Smooth muscle cell (in vitro differentiated cells): ENCODE measurements around the gene DPP4. TPM values are rescaled to one million over a fixed set of nuclear protein-coding genes. Genes with fewer than 3 reads are reported as not detected.

ENCODE experiments used
- DNase-seq: peaks from one replicate; lab custom pipeline; 2025; ENCODE audit not compliant: unreplicated experiment; lab: John Stamatoyannopoulos, UW
- H2AFZ ChIP-seq: fragments of 200-600 bp; sonication (generic); 2 replicates; pipeline ENCODE4 v1.6.0; 2016; ENCODE audit warnings: antibody characterized with exemption, low read depth, mild to moderate bottlenecking
- H3F3A ChIP-seq: fragments of 200-600 bp; sonication (generic); 2 replicates; pipeline ENCODE4 v1.6.0; 2017; ENCODE audit warnings: antibody characterized with exemption, low read depth
- H3K27ac ChIP-seq: fragments of 200-600 bp; sonication (generic); 2 replicates; pipeline ENCODE4 v1.5.1; 2016; ENCODE audit warnings: low read depth, mild to moderate bottlenecking
- H3K27me3 ChIP-seq: fragments of 200-600 bp; sonication (generic); 2 replicates; pipeline ENCODE4 v1.6.1; 2016; ENCODE audit warnings: low read depth, mild to moderate bottlenecking
- H3K36me3 ChIP-seq: fragments of 200-600 bp; sonication (generic); 2 replicates; pipeline ENCODE4 v1.5.1; 2016; ENCODE audit warnings: low read depth
- H3K4me1 ChIP-seq: fragments of 200-600 bp; sonication (generic); 2 replicates; pipeline ENCODE4 v1.5.1; 2016; ENCODE audit warnings: low read depth
- H3K4me2 ChIP-seq: fragments of 200-600 bp; sonication (generic); 2 replicates; pipeline ENCODE4 v1.6.0; 2016; ENCODE audit warnings: mild to moderate bottlenecking
- H3K4me3 ChIP-seq: fragments of 200-600 bp; sonication (generic); 2 replicates; pipeline ENCODE4 v1.5.1; 2016; ENCODE audit warnings: mild to moderate bottlenecking
- H3K79me2 ChIP-seq: fragments of 200-600 bp; sonication (generic); 2 replicates; pipeline ENCODE4 v1.6.0; 2016; ENCODE audit warnings: low read depth, mild to moderate bottlenecking
- H3K9ac ChIP-seq: fragments of 200-600 bp; sonication (generic); 2 replicates; pipeline ENCODE4 v1.6.0; 2016; ENCODE audit warnings: low read depth
- H3K9me3 ChIP-seq: fragments of 200-600 bp; sonication (generic); replicated peaks from 2 replicates; pipeline ENCODE4 v1.5.1; 2016; ENCODE audit warnings: low read depth
- H4K20me1 ChIP-seq: fragments of 200-600 bp; sonication (generic); 2 replicates; pipeline ENCODE4 v1.6.0; 2016; ENCODE audit warnings: low read depth
- CTCF ChIP-seq: fragments of 200-600 bp; sonication (generic); IDR thresholded peaks from 2 replicates; pipeline ENCODE4 v1.5.1; 2017; ENCODE audit warnings: borderline replicate concordance, mild to moderate bottlenecking, antibody characterized with exemption; ENCODE audit not compliant: insufficient read depth, poor library complexity, severe bottlenecking
- WGBS: methylation state at CpG from one replicate; pipeline ENCODE4 v1.1.7; 2016; ENCODE audit warnings: low lambda C conversion rate; 5-methylcytosine and 5-hydroxymethylcytosine counted together
- polyA plus RNA-seq: library from polyadenylated mRNA; unstranded; fragments of >200 nt; fragmentation: Nextera tagmentation; extraction: Ambion mirVana; gene quantifications from 2 replicates; pipeline ENCODE4 v1.2.1, GENCODE V29; 2016
- total RNA-seq: library from RNA; depleted of rRNA; stranded (reverse); fragments of >200 nt; gene quantifications from 2 replicates; pipeline ENCODE4 v1.2.3, GENCODE V29; 2014

Gene DPP4
- total and polyA plus RNA-seq, 2 experiments from 2014 or later, result 17.6 to 32.0 TPM

GRCh38 chr2:162025121-162025911 is 48.7 kb downstream of the DPP4 start:
- no peak for DNase-seq

GRCh38 chr2:162022290-162022945 is 51.6 kb downstream of the DPP4 start:
- Histone ChIP-seq H3F3A (peaks cover 9% of the 10 kb centered on the region), H3K27me3 (peaks cover 29% of the 10 kb centered on the region), H3K27ac (no peak overlapping the region), H3K4me3 (no peak overlapping the region), H2AFZ (no peak overlapping the region), H4K20me1 (no peaks in the 10 kb centered on the region), H3K36me3 (no peaks in the 10 kb centered on the region), H3K4me2 (no peak overlapping the region), H3K79me2 (no peaks in the 10 kb centered on the region), H3K9ac (no peak overlapping the region), H3K4me1 (no peaks in the 10 kb centered on the region), H3K9me3 (no peaks in the 10 kb centered on the region)
- 57% methylated on average over 3 of the region's 3 CpGs for WGBS
- no peak for DNase-seq
- no peak for TF ChIP-seq CTCF

More at GRCh38 chr2:162025121-162025911, 48.7 kb downstream of the DPP4 start:
- Histone ChIP-seq H3F3A (peaks cover 9% of the 10 kb centered on the region), H2AFZ (no peak overlapping the region), H3K4me1 (no peaks in the 10 kb centered on the region), H3K4me2 (peak overlapping the region; percentile 34), H3K9me3 (no peaks in the 10 kb centered on the region), H3K27ac (peak overlapping the region; percentile 8), H3K27me3 (peaks cover 35% of the 10 kb centered on the region), H3K79me2 (no peaks in the 10 kb centered on the region), H3K4me3 (no peak overlapping the region), H3K9ac (no peak overlapping the region), H3K36me3 (no peaks in the 10 kb centered on the region), H4K20me1 (no peaks in the 10 kb centered on the region)
- 41% methylated on average over 6 of the region's 6 CpGs for WGBS
- TF ChIP-seq CTCF, result no peak

DNA sequence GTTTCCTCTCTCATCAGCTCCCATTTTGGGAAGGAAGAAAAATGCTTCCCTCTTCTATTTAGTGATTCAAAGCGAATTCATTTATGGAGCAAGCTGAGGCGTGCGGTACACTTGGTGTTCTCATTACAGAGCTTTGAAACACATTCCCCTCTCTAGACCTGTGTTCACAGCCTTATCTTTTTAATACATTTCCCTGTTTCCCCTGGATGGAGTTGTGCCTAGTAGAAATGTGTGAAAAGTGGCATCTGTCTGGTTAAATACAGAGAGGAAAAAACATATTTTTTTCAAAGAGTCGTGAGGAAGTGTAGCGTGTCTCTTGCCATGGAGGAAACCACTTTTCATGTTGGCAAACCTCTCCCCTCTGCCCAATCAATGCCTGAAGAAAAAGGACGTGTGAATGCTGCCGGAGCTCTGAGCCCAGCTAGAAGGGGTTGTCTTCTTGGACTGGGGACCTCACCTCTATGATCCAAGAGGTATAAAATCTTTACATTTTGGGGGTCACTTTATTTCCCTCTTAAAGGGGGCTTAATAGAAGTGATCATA is 52.4 kb downstream of the DPP4 start:
- 94% methylated on average over 7 of the region's 7 CpGs for WGBS
- no peaks in the 10 kb centered on the region for H3K36me3 ChIP-seq
- H2AFZ ChIP-seq, result no peak overlapping the region
- no peak overlapping the region for H3K4me2 ChIP-seq
- peaks cover 9% of the 10 kb centered on the region for H3F3A ChIP-seq
- no peaks in the 10 kb centered on the region for H3K79me2 ChIP-seq
- no peak for TF ChIP-seq CTCF
- H3K27me3 ChIP-seq, result peaks cover 31% of the 10 kb centered on the region
- H3K4me3 ChIP-seq, result no peak overlapping the region
- H4K20me1 ChIP-seq, result no peaks in the 10 kb centered on the region
- H3K9ac ChIP-seq, result no peak overlapping the region
- no peak overlapping the region for H3K27ac ChIP-seq
- H3K4me1 ChIP-seq, result no peaks in the 10 kb centered on the region
- H3K9me3 ChIP-seq, result no peaks in the 10 kb centered on the region
- no peak for DNase-seq
